DOHH2 (cell line): ENCODE data around the gene MCF2L.

Source experiments
- H3F3A ChIP-seq: fragments of 200-600 bp; sonication (generic), shearing (Covaris generic); 2 replicates; pipeline ENCODE4 v1.6.0; 2016; ENCODE audit warnings: antibody characterized with exemption, mild to moderate bottlenecking; ENCODE audit not compliant: control insufficient read depth, insufficient read depth
- H3K27ac ChIP-seq: fragments of 200-600 bp; sonication (generic); 2 replicates; pipeline ENCODE4 v1.5.1; 2014; ENCODE audit warnings: low read depth, mild to moderate bottlenecking, low read length, moderate library complexity
- H3K27me3 ChIP-seq: fragments of 200-600 bp; sonication (generic); 2 replicates; pipeline ENCODE4 v1.6.1; 2014; ENCODE audit warnings: mild to moderate bottlenecking, low read length, mixed read lengths; ENCODE audit not compliant: control insufficient read depth
- H3K36me3 ChIP-seq: fragments of 200-600 bp; sonication (generic); 2 replicates; pipeline ENCODE4 v1.6.1; 2014; ENCODE audit warnings: mild to moderate bottlenecking, low read length, moderate library complexity, mixed read lengths; ENCODE audit not compliant: control insufficient read depth
- H3K4me1 ChIP-seq: fragments of 200-600 bp; sonication (generic); 2 replicates; pipeline ENCODE4 v1.6.1; 2014; ENCODE audit warnings: mild to moderate bottlenecking, low read length, mixed read lengths; ENCODE audit not compliant: control insufficient read depth
- H3K4me2 ChIP-seq: fragments of 200-600 bp; sonication (generic); 2 replicates; pipeline ENCODE4 v1.6.0; 2014; ENCODE audit warnings: mild to moderate bottlenecking, low read length, moderate library complexity
- H3K4me3 ChIP-seq: fragments of 200-600 bp; sonication (generic); 2 replicates; pipeline ENCODE4 v1.5.1; 2014; ENCODE audit warnings: mild to moderate bottlenecking, low read length, mixed read lengths
- H3K79me2 ChIP-seq: fragments of 200-600 bp; sonication (generic); 2 replicates; pipeline ENCODE4 v1.6.1; 2014; ENCODE audit warnings: mild to moderate bottlenecking, low read length, mixed read lengths; ENCODE audit not compliant: control insufficient read depth
- H3K9me2 ChIP-seq: fragments of 200-600 bp; sonication (generic); replicated peaks from 2 replicates; pipeline ENCODE4 v1.6.1; 2014; ENCODE audit warnings: mild to moderate bottlenecking, low read length, mixed read lengths; ENCODE audit not compliant: control insufficient read depth
- H3K9me3 ChIP-seq: fragments of 200-600 bp; sonication (generic); 2 replicates; pipeline ENCODE4 v1.6.1; 2014; ENCODE audit warnings: antibody characterized with exemption, low read length, mixed read lengths; ENCODE audit not compliant: control insufficient read depth, insufficient read depth
- H4K20me1 ChIP-seq: fragments of 200-600 bp; sonication (generic); 2 replicates; pipeline ENCODE4 v1.6.0; 2014; ENCODE audit warnings: low read depth, mild to moderate bottlenecking, antibody characterized with exemption, low read length, moderate library complexity; ENCODE audit not compliant: control insufficient read depth, insufficient read depth
- EZH2phosphoT487 ChIP-seq: fragments of 200-600 bp; sonication (generic); IDR thresholded peaks from 2 replicates; pipeline ENCODE4 v1.6.1; 2017; ENCODE audit warnings: borderline replicate concordance, mild to moderate bottlenecking, antibody characterized with exemption, low read length, moderate library complexity, mixed read lengths
- TF ChIP-seq, protein P1 (sequence below): fragments of 200-600 bp; sonication (generic); IDR thresholded peaks from one replicate; pipeline ENCODE4 v1.5.1; 2014; ENCODE audit warnings: antibody characterized with exemption, mild to moderate bottlenecking, low read depth, low read length; ENCODE audit not compliant: poor library complexity, severe bottlenecking

Gene MCF2L

GRCh38 chr13:113091891-113092775, 123.1 kb downstream of the MCF2L start:
- H3K9me3 ChIP-seq: no peaks in the 10 kb centered on the region
- no peak overlapping the region for H3K4me2 ChIP-seq
- no peaks in the 10 kb centered on the region for H3K79me2 ChIP-seq
- H4K20me1 ChIP-seq: no peaks in the 10 kb centered on the region
- no peaks in the 10 kb centered on the region for H3F3A ChIP-seq
- H3K27me3 ChIP-seq: no peaks in the 10 kb centered on the region
- no peak overlapping the region for H3K27ac ChIP-seq
- TF ChIP-seq, protein P1, sequence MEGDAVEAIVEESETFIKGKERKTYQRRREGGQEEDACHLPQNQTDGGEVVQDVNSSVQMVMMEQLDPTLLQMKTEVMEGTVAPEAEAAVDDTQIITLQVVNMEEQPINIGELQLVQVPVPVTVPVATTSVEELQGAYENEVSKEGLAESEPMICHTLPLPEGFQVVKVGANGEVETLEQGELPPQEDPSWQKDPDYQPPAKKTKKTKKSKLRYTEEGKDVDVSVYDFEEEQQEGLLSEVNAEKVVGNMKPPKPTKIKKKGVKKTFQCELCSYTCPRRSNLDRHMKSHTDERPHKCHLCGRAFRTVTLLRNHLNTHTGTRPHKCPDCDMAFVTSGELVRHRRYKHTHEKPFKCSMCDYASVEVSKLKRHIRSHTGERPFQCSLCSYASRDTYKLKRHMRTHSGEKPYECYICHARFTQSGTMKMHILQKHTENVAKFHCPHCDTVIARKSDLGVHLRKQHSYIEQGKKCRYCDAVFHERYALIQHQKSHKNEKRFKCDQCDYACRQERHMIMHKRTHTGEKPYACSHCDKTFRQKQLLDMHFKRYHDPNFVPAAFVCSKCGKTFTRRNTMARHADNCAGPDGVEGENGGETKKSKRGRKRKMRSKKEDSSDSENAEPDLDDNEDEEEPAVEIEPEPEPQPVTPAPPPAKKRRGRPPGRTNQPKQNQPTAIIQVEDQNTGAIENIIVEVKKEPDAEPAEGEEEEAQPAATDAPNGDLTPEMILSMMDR: no peak
- no peak for TF ChIP-seq EZH2phosphoT487
- H3K9me2 ChIP-seq: no peaks in the 10 kb centered on the region
- no peaks in the 10 kb centered on the region for H3K36me3 ChIP-seq
- H3K4me1 ChIP-seq: no peaks in the 10 kb centered on the region
- no peak overlapping the region for H3K4me3 ChIP-seq

- no peaks in the 10 kb centered on the region for H3K36me3 ChIP-seq
- no peaks in the 10 kb centered on the region for H3K79me2 ChIP-seq
- H3K4me3 ChIP-seq: no peak overlapping the region
- no peaks in the 10 kb centered on the region for H3K27me3 ChIP-seq
- TF ChIP-seq EZH2phosphoT487: no peak
- TF ChIP-seq, protein P1: no peak
- H3K4me2 ChIP-seq: no peak overlapping the region
- no peak overlapping the region for H3K27ac ChIP-seq
- no peaks in the 10 kb centered on the region for H3K9me3 ChIP-seq
- no peaks in the 10 kb centered on the region for H3K4me1 ChIP-seq
- H3K9me2 ChIP-seq: no peaks in the 10 kb centered on the region
- no peaks in the 10 kb centered on the region for H3F3A ChIP-seq
- H4K20me1 ChIP-seq: no peaks in the 10 kb centered on the region
These were observed 124.0 kb downstream of the MCF2L start for GRCh38 chr13:113092776-113093579.

- Histone ChIP-seq H3K4me2 (no peak overlapping the region), H3K4me3 (no peak overlapping the region), H3K9me2 (no peaks in the 10 kb centered on the region), H3F3A (no peaks in the 10 kb centered on the region), H3K79me2 (no peaks in the 10 kb centered on the region), H3K4me1 (no peaks in the 10 kb centered on the region), H3K36me3 (no peaks in the 10 kb centered on the region), H3K27ac (no peak overlapping the region), H4K20me1 (no peaks in the 10 kb centered on the region), H3K9me3 (no peaks in the 10 kb centered on the region), H3K27me3 (no peaks in the 10 kb centered on the region)
- TF ChIP-seq, protein P1: no peak
- no peak for TF ChIP-seq EZH2phosphoT487
These were observed 124.8 kb downstream of the MCF2L start for GRCh38 chr13:113093580-113094409.
